HepG2 (cell line): ENCODE data around the gene SLC2A6. TPM values are rescaled to one million over a fixed set of nuclear protein-coding genes. Genes with fewer than 3 reads are reported as not detected.

Source experiments
- ATAC-seq: fragments of 200-7000 bp; cut with Tn5 transposase; 3 replicates; pipeline ENCODE4 v1.9.1; 2020; ENCODE audit warnings: mild to moderate bottlenecking, moderate library complexity
- BruUV-seq: library from RNA; stranded (reverse); fragments of 400-500 nt; replicated peaks from 2 replicates; lab custom pipeline; 2021; lab: Mats Ljungman, UMichigan
- CTCF ChIA-PET: fragments of 300-600 bp; formaldehyde crosslinking; extraction: SDS; loops from one replicate; lab custom pipeline; 2021; ENCODE audit warnings: low total read pairs, inconsistent platforms, low intra/inter-chr PET ratio; lab: Yijun Ruan, JAX
- POLR2A ChIA-PET: fragments of 350-600 bp; sonication (Branson Sonifier 250); formaldehyde crosslinking; loops from one replicate; lab custom pipeline; 2020; ENCODE audit warnings: antibody characterized with exemption, inconsistent platforms; lab: Yijun Ruan, JAX
- DNase-seq: peaks from one replicate; pipeline ENCODE4 v3.0.0-alpha.2; 2015; ENCODE audit warnings: low spot score
- FAIRE-seq: peaks from 3 replicates; lab custom pipeline; 2011; peaks lifted over from hg19 to GRCh38; lab: Jason Lieb, UNC
- H2AFZ ChIP-seq: one replicate; pipeline ENCODE4 v1.6.1; 2011; ENCODE audit warnings: low read length, inconsistent platforms
- H3K27ac ChIP-seq: fragments of 300-600 bp; 3 replicates; pipeline ENCODE4 v1.8.0; 2011; ENCODE audit warnings: mixed run types, mild to moderate bottlenecking, mixed read lengths, low read length, inconsistent platforms; ENCODE audit not compliant: insufficient read depth; ENCODE audit errors: extremely low read length
- H3K27me3 ChIP-seq, 2 experiments: fragments of 200-600 bp in 1 of 2; 2 replicates in 1 of 2; 3 replicates in 1 of 2; pipeline versions ENCODE4 v1.6.0 to v1.8.0; 2011; ENCODE audit warnings: low read length in 2 of 2, mild to moderate bottlenecking in 2 of 2, moderate library complexity in 2 of 2, inconsistent platforms in 1 of 2; ENCODE audit not compliant: insufficient read depth in 2 of 2, control insufficient read depth in 1 of 2
- H3K36me3 ChIP-seq, 2 experiments: fragments of 200-600 bp in 1 of 2; replicated peaks in 1 of 2; 2 replicates in 1 of 2; 3 replicates in 1 of 2; pipeline versions ENCODE4 v1.5.1 to v1.8.0; 2011; ENCODE audit warnings: low read length in 2 of 2, inconsistent platforms in 1 of 2; ENCODE audit not compliant: insufficient read depth in 2 of 2, control insufficient read depth in 1 of 2
- H3K4me1 ChIP-seq: 2 replicates; pipeline ENCODE4 v1.5.1; 2012; ENCODE audit warnings: low read length, inconsistent platforms; ENCODE audit not compliant: insufficient read depth
- H3K4me2 ChIP-seq: 2 replicates; pipeline ENCODE4 v1.6.0; 2011; ENCODE audit warnings: low read depth, low read length, inconsistent platforms
- H3K4me3 ChIP-seq, 3 experiments: fragments of 200-600 bp in 1 of 3; sonication (generic), shearing (Covaris generic) in 1 of 3; replicated peaks in 1 of 3; 2 replicates each; pipeline ENCODE4 v1.5.1; 2011 to 2016; ENCODE audit warnings: low read length in 3 of 3, inconsistent platforms in 2 of 3, low read depth in 2 of 3, mild to moderate bottlenecking in 2 of 3, control low read depth in 1 of 3, mixed read lengths in 1 of 3; ENCODE audit not compliant: insufficient read depth in 1 of 3
- H3K79me2 ChIP-seq: one replicate; pipeline ENCODE4 v1.6.1; 2011; ENCODE audit warnings: low read length, inconsistent platforms; ENCODE audit not compliant: insufficient read depth
- H3K9ac ChIP-seq: 2 replicates; pipeline ENCODE4 v1.6.0; 2011; ENCODE audit warnings: mild to moderate bottlenecking, low read depth, low read length, inconsistent platforms; ENCODE audit not compliant: insufficient read depth
- H3K9me3 ChIP-seq: 2 replicates; pipeline ENCODE4 v1.5.1; 2012; ENCODE audit warnings: mild to moderate bottlenecking, low read length
- H4K20me1 ChIP-seq: 2 replicates; pipeline ENCODE4 v1.6.0; 2011; ENCODE audit warnings: inconsistent platforms, mild to moderate bottlenecking, low read length, moderate library complexity; ENCODE audit not compliant: insufficient read depth
- HNRNPL ChIP-seq: fragments of 200-400 bp; formaldehyde crosslinking; IDR thresholded peaks from 2 replicates; pipeline ENCODE4 v1.6.1; 2017; ENCODE audit warnings: mild to moderate bottlenecking, low read depth, low read length
- KLF9 ChIP-seq: IDR thresholded peaks from 2 replicates; pipeline ENCODE4 v1.6.1; 2016; ENCODE audit warnings: low read depth
- MYC ChIP-seq: sonication (generic); formaldehyde crosslinking; IDR thresholded peaks from 2 replicates; pipeline ENCODE4 v1.9.0; 2021; ENCODE audit warnings: missing genetic modification reagents, borderline replicate concordance
- ZNF251 ChIP-seq: sonication (generic); formaldehyde crosslinking; IDR thresholded peaks from 2 replicates; pipeline ENCODE4 v1.9.0; 2021; ENCODE audit warnings: mild to moderate bottlenecking, missing genetic modification reagents
- ZNF572 ChIP-seq: sonication (generic); formaldehyde crosslinking; IDR thresholded peaks from 2 replicates; pipeline ENCODE4 v1.5.1; 2020; ENCODE audit warnings: mild to moderate bottlenecking, missing genetic modification reagents
- ZNF687 ChIP-seq: sonication (generic); formaldehyde crosslinking; IDR thresholded peaks from 2 replicates; pipeline ENCODE4 v1.5.1; 2020; ENCODE audit warnings: mild to moderate bottlenecking, missing genetic modification reagents, moderate library complexity
- WGBS: methylation state at CpG from one replicate; pipeline ENCODE4 v1.1.6; 2017; ENCODE audit warnings: low lambda C conversion rate; 5-methylcytosine and 5-hydroxymethylcytosine counted together
- in situ Hi-C: cut with HindIII; loops from 2 replicates; pipeline ENCODE4 v1.10.0; 2017; ENCODE audit warnings: low pct_unique_long_range_greater_than_20kb; ENCODE audit not compliant: extremely low pct_ligation_motif_present
- intact Hi-C: fragments of 100-400 bp; cut with micrococcal nuclease; formaldehyde crosslinking; loops from one replicate; pipeline ENCODE4 v1.10.0; 2022; ENCODE audit not compliant: unreplicated experiment
- polyA plus RNA-seq, 8 experiments: library from polyadenylated mRNA; depleted of rRNA in 3 of 8; stranded (reverse) in 7 of 8; unstranded in 1 of 8; fragments of >200 nt; fragmentation: Illumina TruSeq in 4 of 8; extraction: Trizol in 4 of 8; gene quantifications; 2 replicates each; pipeline versions ENCODE4 v1.2.1 to v1.2.3, GENCODE V29; 2011 to 2016; ENCODE audit warnings: low read depth in 4 of 8, missing spikeins in 1 of 8, mixed read lengths in 1 of 8; ENCODE audit not compliant: insufficient read depth in 1 of 8
- total RNA-seq, 5 experiments: library from RNA; depleted of rRNA; stranded (reverse); fragments of >200 nt; fragmentation: Illumina TruSeq; extraction: Trizol; gene quantifications; 2 replicates each; pipeline ENCODE4 v1.2.3, GENCODE V29; 2016; ENCODE audit warnings: low read depth in 1 of 5

The SLC2A6 gene
- total and polyA plus RNA-seq, 2 of the 13 experiments (the other 11 are each of a cell fraction or from before 2014, with no cell fraction given): 4.1 to 15.0 TPM

DNA sequence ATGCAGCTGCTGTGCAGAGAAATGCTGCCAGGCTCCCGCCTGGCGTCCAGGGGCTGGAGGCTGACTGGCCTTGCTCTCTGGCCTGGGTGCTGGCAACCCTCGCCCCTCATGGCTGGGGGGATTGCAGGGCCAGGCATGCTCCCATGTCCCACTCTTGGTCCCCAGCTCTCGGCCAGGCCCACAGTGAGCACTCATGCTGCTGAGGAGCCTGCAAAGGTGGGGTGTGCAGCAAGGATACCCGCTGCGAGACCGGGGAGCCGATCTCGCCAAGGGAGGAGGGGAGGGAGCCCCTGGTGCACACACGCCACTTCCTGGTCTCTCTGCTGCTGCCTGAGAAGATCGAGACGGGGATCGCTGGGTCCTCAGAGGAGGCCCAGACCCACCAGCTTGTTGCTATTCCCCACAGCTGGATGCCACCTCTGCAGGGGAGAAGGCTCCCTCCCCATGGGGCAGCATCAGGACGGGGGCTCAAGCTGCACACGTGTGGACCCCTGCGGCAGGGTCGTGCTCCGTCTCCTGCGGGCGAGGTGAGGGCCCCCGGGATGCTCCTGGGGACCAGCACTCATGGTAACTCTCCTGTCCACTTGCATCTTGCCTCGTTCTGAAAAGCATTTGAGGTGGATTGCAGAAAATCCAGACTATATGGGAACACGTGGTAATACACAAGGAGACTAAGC is 33.5 kb downstream of the SLC2A6 start:
- Histone ChIP-seq H3K9ac (no peak overlapping the region), H3K4me3 (no peak overlapping the region), H2AFZ (no peak overlapping the region), H3K36me3 (no peaks in the 10 kb centered on the region), H3K27me3 (peaks cover 5 to 60% of the 10 kb centered on the region in 2 experiments; a peak in 3 of 5 replicates), H3K27ac (no peak overlapping the region), H3K4me2 (no peak overlapping the region), H3K9me3 (no peaks in the 10 kb centered on the region), H3K4me1 (peaks cover 24% of the 10 kb centered on the region), H4K20me1 (no peaks in the 10 kb centered on the region), H3K79me2 (no peaks in the 10 kb centered on the region)
- ChIA-PET POLR2A (interaction anchor here (1.5 kb wide), 1 partner anchor 14 kb away, joined by 3 read pairs; no protein-coding TSS in a partner anchor), CTCF (no interaction called here)
- WGBS: 13% methylated on average over 3 of the region's 23 CpGs
- no TSS peak for BruUV-seq
- TF ChIP-seq KLF9 (no peak), ZNF687 (CRISPR knock-in tag) (peak; percentile 9; the same call in 1 of the 2 replicates)
- no peak for DNase-seq
- in situ Hi-C loops (no loop called here), intact Hi-C loops (no loop called here)
- ATAC-seq: no peak
- no peak for FAIRE-seq

DNA sequence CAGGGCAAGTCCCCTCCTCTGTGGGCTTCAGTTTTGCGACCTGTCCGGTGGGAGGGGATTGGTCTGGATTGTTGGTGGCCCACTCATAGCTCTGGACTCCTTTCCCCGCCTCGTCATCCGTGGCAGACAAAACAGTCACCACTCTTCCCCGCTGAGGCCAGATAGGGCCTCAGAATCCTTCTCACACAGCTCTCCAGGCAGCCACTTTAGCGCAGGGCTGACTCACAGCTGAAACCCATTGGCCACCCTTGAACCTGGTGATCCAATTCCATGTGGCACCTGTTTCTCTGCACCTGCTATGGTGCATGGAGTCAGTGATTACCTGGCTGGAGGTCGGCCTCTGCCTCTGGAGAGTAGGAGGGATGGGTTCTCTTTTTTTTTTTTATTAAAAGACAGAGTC is 34.9 kb downstream of the SLC2A6 start:
- in situ Hi-C loops (no loop called here), intact Hi-C loops (no loop called here)
- FAIRE-seq (no peak), DNase-seq (no peak), ATAC-seq (no peak)
- peaks cover 5 to 74% of the 10 kb centered on the region in 2 experiments; a peak in 3 of 5 replicates for H3K27me3 ChIP-seq
- H3K4me2 ChIP-seq: no peak overlapping the region
- peaks cover 12% of the 10 kb centered on the region for H3K4me1 ChIP-seq
- no peaks in the 10 kb centered on the region for H3K36me3 ChIP-seq
- H2AFZ ChIP-seq: no peak overlapping the region
- H3K9me3 ChIP-seq: no peaks in the 10 kb centered on the region
- no peaks in the 10 kb centered on the region for H3K79me2 ChIP-seq
- H3K4me3 ChIP-seq: no peak overlapping the region
- H3K9ac ChIP-seq: no peak overlapping the region
- no peak for TF ChIP-seq HNRNPL
- no peak for TF ChIP-seq MYC (CRISPR knock-in tag)
- TF ChIP-seq ZNF572 (CRISPR knock-in tag): no peak
- no peak for TF ChIP-seq ZNF251 (CRISPR knock-in tag)
- no peak overlapping the region for H3K27ac ChIP-seq
- POLR2A ChIA-PET: interaction anchor here (2.4 kb wide), 1 partner anchor 15 kb away, joined by 8 read pairs; the partner anchor contains the start of gene CACFD1
- WGBS: 36% methylated on average over 3 of the region's 8 CpGs
- H4K20me1 ChIP-seq: no peaks in the 10 kb centered on the region
- CTCF ChIA-PET: no interaction called here
- BruUV-seq: no TSS peak
